Stimulated activated CD4-positive, alpha-beta T cell treated with anti-CD3 and anti-CD28 coated beads, Interleukin-15, amount 100 ng/mL, for 24 hours (primary cell): ENCODE measurements around the gene ABCA12.

Experiments
- DNase-seq: peaks from one replicate; pipeline ENCODE4 v3.0.0-alpha.2; 2020

Gene ABCA12

DNA sequence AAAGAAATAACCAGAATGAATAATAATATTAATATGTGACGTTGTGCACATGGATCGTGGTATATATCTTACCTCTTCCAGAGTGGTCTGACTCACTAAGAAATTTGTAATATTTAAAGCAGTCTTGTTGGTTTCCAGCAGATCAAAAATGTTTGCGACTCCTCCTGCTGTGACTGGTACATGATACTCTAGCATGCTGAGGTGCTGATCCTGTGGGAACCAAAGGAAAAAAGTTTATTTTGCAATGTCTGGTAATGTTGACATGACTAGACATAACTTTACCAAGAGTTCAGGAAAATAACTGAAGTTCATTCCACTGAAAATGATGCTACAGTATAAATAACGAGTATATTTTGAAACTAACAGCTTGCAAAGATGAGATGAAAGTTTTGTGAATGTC lies 204.4 kb downstream of the ABCA12 start:
- DNase-seq: no peak

DNA sequence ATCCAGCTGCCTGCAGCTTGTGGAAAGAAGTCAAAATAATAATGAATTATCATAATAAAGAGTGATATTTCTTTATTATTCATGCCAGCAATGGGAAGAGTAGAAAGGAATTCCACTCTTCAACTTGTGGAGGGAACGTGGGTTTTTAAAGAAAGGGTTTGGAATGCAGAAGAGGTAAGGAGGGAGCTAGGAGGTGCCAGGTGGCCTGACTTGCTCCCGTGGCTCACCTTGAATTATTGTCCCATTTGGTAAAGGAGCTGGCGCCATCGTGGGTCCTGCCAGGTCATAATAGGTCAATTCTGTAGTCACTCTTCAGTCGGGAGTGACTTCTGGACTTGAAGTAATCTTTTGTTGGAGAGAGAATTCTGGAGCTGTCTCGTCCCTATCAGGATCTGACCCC lies 233.8 kb downstream of the ABCA12 start:
- no peak for DNase-seq

DNA sequence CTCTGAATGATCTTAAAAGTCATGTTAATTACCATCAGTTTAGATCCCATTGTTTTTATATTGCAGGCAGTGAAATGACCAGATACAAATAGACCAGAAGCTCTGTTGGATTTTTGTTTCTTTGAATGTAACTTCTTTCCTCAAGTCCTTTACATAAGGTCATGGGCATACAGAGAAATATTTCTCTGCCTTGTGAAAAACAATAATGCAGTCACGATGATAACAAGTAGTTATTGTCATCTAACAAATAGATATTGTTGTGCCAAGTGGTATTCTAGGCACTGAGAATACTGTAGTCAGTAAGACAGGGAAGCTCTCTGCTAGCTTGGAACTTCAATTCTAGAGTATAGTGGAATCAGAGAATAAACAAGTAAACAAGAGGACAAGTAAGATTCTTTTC lies 234.2 kb downstream of the ABCA12 start:
- no peak for DNase-seq

DNA sequence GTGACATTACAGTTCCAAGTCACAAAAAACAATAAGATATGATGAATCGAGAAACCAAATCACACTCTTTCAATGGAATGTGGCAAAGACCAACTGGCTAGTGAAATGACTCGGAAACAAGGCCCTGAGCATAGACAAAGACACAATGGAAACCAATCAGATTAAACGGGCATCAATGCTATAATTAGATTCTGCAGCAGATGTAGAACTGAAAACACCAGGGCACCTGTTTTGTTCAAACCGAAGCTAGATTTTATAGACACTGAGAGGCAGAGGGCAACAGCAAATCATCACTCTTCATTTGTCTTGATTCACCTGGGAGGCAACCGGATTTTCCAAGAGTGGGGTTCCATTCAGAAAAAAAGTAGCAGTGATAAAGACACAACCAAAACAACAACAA lies 236.1 kb downstream of the ABCA12 start:
- DNase-seq: no peak

DNA sequence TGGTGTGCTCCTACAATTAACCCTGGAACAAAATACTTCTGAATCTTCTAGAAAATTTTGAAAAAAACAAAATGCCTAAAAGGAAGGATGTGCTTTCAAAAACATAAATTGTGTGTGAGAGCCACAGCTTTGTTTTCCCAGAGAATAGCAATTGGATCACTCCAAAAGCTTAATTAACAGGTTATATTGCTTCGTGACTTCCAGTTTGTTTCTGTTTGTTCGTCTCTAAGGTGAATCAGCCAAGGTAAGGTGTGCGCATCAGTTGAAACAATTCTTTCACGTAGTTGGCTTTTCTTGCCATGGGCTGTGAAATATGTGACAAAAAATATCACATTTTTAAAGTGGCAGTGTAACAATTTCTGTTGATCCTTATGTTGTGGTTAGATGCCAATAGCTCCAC lies 238.7 kb downstream of the ABCA12 start:
- no peak for DNase-seq

DNA sequence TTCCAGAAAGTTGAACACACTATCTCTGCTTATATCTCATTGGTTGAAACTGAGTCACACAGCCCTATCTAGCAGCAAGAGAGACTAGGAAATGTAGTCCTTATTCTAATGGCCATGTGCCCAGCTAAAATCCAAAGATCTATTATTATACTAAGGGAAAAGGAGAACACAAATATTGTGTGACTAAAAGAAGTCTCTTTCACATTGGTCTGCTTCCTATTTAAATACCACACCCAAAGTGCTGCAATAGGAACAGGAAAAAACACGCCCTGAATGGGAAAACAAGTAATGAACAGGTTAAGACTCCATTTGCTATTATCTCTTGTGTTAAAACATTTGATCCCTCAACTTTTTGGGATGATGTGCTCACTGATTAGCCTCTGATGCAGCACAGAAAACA lies 242.2 kb downstream of the ABCA12 start:
- DNase-seq: no peak

DNA sequence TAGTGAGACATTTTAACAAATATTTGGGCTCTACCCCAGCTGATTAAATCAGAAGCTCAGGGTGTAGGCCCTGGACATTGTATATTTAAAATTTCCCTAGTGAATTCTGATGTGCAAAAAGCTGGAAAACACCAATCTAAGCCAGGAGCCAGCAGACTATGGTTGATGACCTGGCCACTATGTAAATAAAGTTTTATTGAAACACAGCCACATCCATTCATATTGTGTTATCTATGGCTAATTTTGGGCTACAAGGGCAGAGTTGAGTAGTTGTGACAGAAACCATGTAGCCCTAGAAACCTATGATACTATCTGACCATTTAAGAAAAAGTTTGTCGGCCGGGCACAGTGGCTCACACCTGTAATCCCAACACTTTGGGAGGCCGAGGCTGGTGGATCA lies 243.0 kb downstream of the ABCA12 start:
- no peak for DNase-seq

DNA sequence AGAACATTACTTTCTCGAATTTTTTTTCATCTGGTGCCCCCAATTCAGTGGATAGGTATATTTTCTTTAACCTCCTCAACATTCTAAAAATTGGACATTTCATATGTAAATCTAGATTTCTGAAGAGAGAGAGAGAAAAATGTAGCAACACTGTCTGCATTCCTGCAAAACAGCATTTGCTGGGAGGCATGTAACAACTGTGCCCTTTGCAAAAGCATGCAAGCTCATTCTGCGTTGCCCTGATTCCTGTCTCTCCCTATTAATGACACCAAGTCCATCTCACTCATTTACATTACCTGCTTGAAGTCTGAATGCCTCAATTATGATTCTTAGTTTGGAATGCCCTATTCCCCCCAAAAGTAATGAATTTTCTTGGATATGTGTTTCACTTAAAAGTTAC lies 249.1 kb downstream of the ABCA12 start:
- no peak for DNase-seq

DNA sequence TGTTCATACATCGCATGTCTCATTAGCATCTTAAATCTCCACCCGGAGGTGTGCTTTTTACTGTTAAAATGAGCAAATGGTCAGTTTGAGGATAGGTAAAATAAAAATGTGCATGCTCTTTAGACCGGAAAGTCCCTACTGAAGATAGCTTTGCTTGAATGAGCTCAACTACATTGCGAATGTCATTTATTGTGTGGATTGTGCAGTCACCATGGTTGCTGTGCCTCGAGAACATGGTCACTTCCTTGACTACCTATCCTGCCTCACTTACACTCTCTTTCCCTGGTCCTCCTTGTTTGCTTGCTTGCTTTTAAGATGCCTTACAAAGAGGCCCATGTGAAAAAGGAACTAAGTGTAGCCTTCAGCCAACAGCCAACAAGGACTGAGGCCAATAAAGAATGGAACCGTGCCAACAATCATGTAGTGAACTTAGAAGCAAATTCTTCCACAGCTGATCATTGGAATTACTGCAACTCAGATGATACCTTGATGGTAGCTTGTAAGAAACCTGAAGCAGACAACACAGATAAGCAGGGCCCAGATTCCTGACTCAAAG lies 256.7 kb downstream of the ABCA12 start:
- DNase-seq: no peak
